ENCODE measurements around the gene ZNF391.

GRCh38 chr6:27428966-27429365 is 40.4 kb downstream of the ZNF391 start:
- TF ChIP-seq POLR2A (IDR thresholded peaks at IDR 0.05) (no peak), CTCF (IDR thresholded peaks at IDR 0.05 in 8 of 11, conservative IDR thresholded peaks at IDR 0.05 in 3 of 11) (no peak)
